Effector memory CD4-positive, alpha-beta T cell (primary cell): ENCODE measurements around the gene ACBD4.

ENCODE experiments used
- DNase-seq, 3 donors: peaks; one replicate each; pipeline ENCODE4 v3.0.0-alpha.2; 2020
- H3K27ac ChIP-seq: 2 replicates; pipeline ENCODE4 v1.7.0; 2013; ENCODE audit warnings: mild to moderate bottlenecking, low read length, moderate library complexity; ENCODE audit not compliant: insufficient read depth, poor library complexity, severe bottlenecking
- H3K27me3 ChIP-seq: replicated peaks from 2 replicates; pipeline ENCODE4 v1.7.0; 2013; ENCODE audit warnings: mild to moderate bottlenecking, low read length; ENCODE audit not compliant: insufficient read depth, control insufficient read depth, poor library complexity, severe bottlenecking
- H3K36me3 ChIP-seq: 2 replicates; pipeline ENCODE4 v1.7.0; 2013; ENCODE audit warnings: mild to moderate bottlenecking, low read length, moderate library complexity; ENCODE audit not compliant: control insufficient read depth, insufficient read depth
- H3K4me1 ChIP-seq: 2 replicates; pipeline ENCODE4 v1.7.0; 2013; ENCODE audit warnings: low read length, mild to moderate bottlenecking; ENCODE audit not compliant: control insufficient read depth, insufficient read depth, poor library complexity, severe bottlenecking
- H3K4me3 ChIP-seq: 2 replicates; pipeline ENCODE4 v1.7.0; 2013; ENCODE audit warnings: low read length, low read depth, mild to moderate bottlenecking; ENCODE audit not compliant: insufficient read depth, poor library complexity, severe bottlenecking
- H3K9me3 ChIP-seq: 2 replicates; pipeline ENCODE4 v1.7.0; 2013; ENCODE audit warnings: mild to moderate bottlenecking, low read length, moderate library complexity; ENCODE audit not compliant: control insufficient read depth

The ACBD4 gene

GRCh38 chr17:45104029-45104428, 31.5 kb upstream of the ACBD4 start:
- Histone ChIP-seq H3K4me3 (no peak overlapping the region), H3K9me3 (no peaks in the 10 kb centered on the region), H3K27me3 (no peaks in the 10 kb centered on the region), H3K36me3 (peaks cover 75% of the 10 kb centered on the region), H3K4me1 (no peaks in the 10 kb centered on the region), H3K27ac (no peak overlapping the region)
- no peak for DNase-seq

- no peaks in the 10 kb centered on the region for H3K27me3 ChIP-seq
- H3K27ac ChIP-seq: no peak overlapping the region
- H3K4me3 ChIP-seq: no peak overlapping the region
- peaks cover 73% of the 10 kb centered on the region for H3K36me3 ChIP-seq
- H3K4me1 ChIP-seq: no peaks in the 10 kb centered on the region
- H3K9me3 ChIP-seq: no peaks in the 10 kb centered on the region
- no peak for DNase-seq
Measured at GRCh38 chr17:45104497-45104896, 31.0 kb upstream of the ACBD4 start.

GRCh38 chr17:45104907-45105624, 30.4 kb upstream of the ACBD4 start:
- H3K9me3 ChIP-seq: no peaks in the 10 kb centered on the region

GRCh38 chr17:45106096-45106495, 29.4 kb upstream of the ACBD4 start:
- Histone ChIP-seq H3K27me3 (no peaks in the 10 kb centered on the region), H3K4me3 (no peak overlapping the region), H3K27ac (no peak overlapping the region), H3K9me3 (no peaks in the 10 kb centered on the region), H3K4me1 (no peaks in the 10 kb centered on the region), H3K36me3 (peaks cover 68% of the 10 kb centered on the region)
- no peak for DNase-seq

More at GRCh38 chr17:45104907-45105624, 30.4 kb upstream of the ACBD4 start:
- peaks cover 68% of the 10 kb centered on the region for H3K36me3 ChIP-seq
- no peak overlapping the region for H3K27ac ChIP-seq
- DNase-seq: no peak
- H3K27me3 ChIP-seq: no peaks in the 10 kb centered on the region
- no peak overlapping the region for H3K4me3 ChIP-seq
- no peaks in the 10 kb centered on the region for H3K4me1 ChIP-seq

GRCh38 chr17:45106582-45106981, 28.9 kb upstream of the ACBD4 start:
- H3K27me3 ChIP-seq: no peaks in the 10 kb centered on the region
- H3K36me3 ChIP-seq: peaks cover 64% of the 10 kb centered on the region
- no peak overlapping the region for H3K4me3 ChIP-seq
- H3K4me1 ChIP-seq: no peaks in the 10 kb centered on the region
- no peak for DNase-seq
- H3K27ac ChIP-seq: no peak overlapping the region
- no peaks in the 10 kb centered on the region for H3K9me3 ChIP-seq

GRCh38 chr17:45107293-45108010, 28.0 kb upstream of the ACBD4 start:
- Histone ChIP-seq H3K4me3 (no peak overlapping the region), H3K27ac (no peak overlapping the region), H3K4me1 (no peaks in the 10 kb centered on the region), H3K27me3 (no peaks in the 10 kb centered on the region), H3K9me3 (no peaks in the 10 kb centered on the region), H3K36me3 (peaks cover 56% of the 10 kb centered on the region)
- no peak for DNase-seq

- Histone ChIP-seq H3K4me1 (no peaks in the 10 kb centered on the region), H3K9me3 (no peaks in the 10 kb centered on the region), H3K4me3 (no peak overlapping the region), H3K27me3 (no peaks in the 10 kb centered on the region), H3K27ac (no peak overlapping the region), H3K36me3 (peaks cover 50% of the 10 kb centered on the region)
- no peak for DNase-seq
Measured at GRCh38 chr17:45108051-45108450, 27.4 kb upstream of the ACBD4 start.

GRCh38 chr17:45108595-45109521, 26.6 kb upstream of the ACBD4 start:
- H3K36me3 ChIP-seq: peaks cover 42% of the 10 kb centered on the region
- no peak overlapping the region for H3K4me3 ChIP-seq
- H3K9me3 ChIP-seq: no peaks in the 10 kb centered on the region
- H3K27ac ChIP-seq: no peak overlapping the region
- no peaks in the 10 kb centered on the region for H3K27me3 ChIP-seq
- no peaks in the 10 kb centered on the region for H3K4me1 ChIP-seq
- DNase-seq: no peak

- H3K4me3 ChIP-seq: no peak overlapping the region
- no peaks in the 10 kb centered on the region for H3K27me3 ChIP-seq
- peaks cover 23% of the 10 kb centered on the region for H3K36me3 ChIP-seq
- H3K9me3 ChIP-seq: no peaks in the 10 kb centered on the region
- no peaks in the 10 kb centered on the region for H3K4me1 ChIP-seq
- no peak for DNase-seq
- no peak overlapping the region for H3K27ac ChIP-seq
Measured at GRCh38 chr17:45110676-45111611, 24.5 kb upstream of the ACBD4 start.
